Stimulated activated CD4-positive, alpha-beta T cell treated with anti-CD3 and anti-CD28 coated beads, TNF-alpha, amount 100 ng/mL, for 1 hour (primary cell): ENCODE data around the gene DZIP1.
"Not testable (repeated sequence)": the region's sequence is repeated elsewhere in the genome, so short reads cannot be mapped to it uniquely, and the experiment has no call there.

Experiments used
- DNase-seq, 3 donors: peaks; one replicate each; pipeline ENCODE4 v3.0.0-alpha.2; 2020; ENCODE audit warnings: low read depth in 3 of 3, low spot score in 1 of 3

DZIP1 gene, protein sequence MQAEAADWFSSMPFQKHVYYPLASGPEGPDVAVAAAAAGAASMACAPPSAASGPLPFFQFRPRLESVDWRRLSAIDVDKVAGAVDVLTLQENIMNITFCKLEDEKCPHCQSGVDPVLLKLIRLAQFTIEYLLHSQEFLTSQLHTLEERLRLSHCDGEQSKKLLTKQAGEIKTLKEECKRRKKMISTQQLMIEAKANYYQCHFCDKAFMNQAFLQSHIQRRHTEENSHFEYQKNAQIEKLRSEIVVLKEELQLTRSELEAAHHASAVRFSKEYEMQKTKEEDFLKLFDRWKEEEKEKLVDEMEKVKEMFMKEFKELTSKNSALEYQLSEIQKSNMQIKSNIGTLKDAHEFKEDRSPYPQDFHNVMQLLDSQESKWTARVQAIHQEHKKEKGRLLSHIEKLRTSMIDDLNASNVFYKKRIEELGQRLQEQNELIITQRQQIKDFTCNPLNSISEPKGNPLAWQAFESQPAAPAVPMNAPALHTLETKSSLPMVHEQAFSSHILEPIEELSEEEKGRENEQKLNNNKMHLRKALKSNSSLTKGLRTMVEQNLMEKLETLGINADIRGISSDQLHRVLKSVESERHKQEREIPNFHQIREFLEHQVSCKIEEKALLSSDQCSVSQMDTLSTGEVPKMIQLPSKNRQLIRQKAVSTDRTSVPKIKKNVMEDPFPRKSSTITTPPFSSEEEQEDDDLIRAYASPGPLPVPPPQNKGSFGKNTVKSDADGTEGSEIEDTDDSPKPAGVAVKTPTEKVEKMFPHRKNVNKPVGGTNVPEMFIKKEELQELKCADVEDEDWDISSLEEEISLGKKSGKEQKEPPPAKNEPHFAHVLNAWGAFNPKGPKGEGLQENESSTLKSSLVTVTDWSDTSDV

DNA sequence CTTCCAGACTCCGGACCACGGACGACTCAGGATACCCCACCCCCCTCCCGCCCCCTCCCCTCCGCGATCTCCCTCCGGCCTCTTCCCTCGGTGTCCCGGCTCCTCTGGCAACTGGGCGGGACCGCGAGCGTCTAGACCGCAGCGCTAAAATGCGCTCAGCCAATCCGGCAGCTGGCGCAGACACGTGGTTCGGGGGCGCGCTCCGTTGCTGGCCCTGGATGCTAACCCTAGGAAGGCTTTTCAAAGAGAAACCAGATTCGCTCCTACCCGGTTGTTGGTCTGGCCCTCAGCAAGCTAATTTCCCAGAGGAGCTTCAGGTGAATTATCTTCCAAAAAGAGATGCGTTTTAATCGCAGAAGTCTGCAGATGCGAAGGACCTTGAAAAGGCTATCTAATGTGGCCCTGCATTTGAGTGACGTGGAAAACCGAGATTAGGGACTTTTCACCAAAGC is at the start of gene DZIP1:
TSS of gene DZIP1 (minus strand) at position 106 of the 452 bp plus-strand sequence. CDS start 2,677 bp downstream, outside the sequence.
- no peak for DNase-seq

DNA sequence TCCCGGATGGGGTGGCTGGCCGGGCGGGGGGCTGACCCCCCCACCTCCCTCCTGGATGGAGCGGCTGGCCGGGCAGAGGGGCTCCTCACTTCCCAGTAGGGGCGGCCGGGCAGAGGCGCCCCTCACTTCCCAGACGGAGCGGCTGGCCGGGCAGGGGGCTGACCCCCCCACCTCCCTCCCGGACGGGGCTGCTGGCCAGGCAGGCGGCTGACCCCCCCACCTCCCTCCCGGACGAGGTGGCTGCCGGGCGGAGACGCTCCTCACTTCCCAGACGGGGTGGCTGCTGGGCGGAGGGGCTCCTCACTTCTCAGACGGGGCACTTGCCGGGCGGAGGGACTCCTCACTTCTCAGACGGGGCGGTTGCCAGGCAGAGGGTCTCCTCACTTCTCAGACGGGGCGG is 46.5 kb upstream of the DZIP1 start:
- not testable (repeated sequence) for DNase-seq

DNA sequence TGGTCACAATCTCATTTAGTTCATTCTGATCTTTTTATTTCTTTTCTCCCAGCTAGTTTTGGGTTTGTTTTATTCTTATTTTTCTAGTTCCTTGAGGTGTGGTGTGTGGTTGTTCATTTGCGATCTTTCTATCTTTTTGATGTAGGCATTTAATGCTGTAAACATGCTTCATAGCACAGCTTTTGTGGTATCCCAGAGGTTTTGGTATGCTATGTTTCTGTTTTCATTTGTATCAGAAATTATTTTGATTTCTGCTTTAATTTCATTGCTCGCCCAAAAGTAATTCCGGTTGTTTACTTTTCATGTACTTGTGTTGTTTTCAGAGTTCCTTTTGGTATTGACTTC is 45.0 kb upstream of the DZIP1 start:
- no peak for DNase-seq

DNA sequence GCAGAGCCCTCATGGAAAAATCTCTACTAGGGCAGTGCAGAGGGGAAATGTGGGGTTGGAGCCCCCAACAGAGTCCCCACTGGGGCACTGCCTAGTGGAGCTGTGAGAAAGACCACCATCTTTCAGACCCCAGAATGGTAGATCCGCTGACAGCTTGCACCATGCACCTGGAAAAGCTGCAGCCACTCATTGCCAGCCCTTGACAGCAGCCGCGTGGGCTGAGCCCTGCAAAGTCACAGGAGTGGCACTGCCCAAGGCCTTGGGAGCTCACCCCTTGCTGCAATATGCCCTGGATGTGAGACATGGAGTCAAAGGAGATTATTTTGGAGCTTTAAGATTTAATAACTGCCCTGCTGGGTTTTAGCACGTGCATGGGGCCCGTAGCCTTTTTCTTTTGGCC is 40.5 kb upstream of the DZIP1 start:
- DNase-seq = not testable (repeated sequence)

DNA sequence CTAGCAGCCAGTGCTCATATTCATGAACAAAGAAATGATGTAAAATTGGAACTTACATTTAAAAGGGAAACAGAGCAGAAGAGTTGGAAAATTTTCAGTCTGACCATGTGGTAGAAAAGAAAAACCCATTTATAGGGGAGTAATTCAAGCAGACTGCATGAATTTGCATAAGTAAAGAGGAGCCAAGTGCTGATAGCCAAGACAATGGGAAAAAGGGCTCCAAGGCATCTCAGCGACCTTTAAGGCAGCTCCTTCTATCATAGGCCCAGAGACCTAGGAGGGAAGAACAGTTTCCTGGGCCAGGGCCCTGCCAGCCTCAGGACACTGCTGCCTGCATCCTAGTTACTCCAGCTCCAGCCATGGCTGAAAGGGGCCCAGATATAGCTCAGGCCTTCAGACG is 39.9 kb upstream of the DZIP1 start:
- DNase-seq = no peak

DNA sequence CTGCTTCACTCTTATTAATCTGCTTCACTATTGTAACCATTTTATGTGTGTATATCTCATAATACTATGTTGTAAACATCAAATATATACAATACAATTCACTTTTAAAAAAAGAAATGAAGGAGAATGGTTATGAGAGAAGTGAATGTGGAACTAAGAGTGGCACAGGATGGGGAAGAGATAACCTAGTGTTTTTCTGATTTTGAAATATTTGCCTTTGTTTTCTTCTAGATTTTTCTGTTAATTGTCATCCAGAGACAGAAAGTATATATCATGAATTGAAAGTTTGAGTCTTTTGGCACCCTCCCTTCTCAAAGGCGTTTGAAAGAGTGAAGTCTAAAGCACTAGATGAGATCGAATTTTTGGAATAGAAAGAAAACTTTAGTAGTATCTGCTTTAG is 35.2 kb upstream of the DZIP1 start:
- DNase-seq = no peak

DNA sequence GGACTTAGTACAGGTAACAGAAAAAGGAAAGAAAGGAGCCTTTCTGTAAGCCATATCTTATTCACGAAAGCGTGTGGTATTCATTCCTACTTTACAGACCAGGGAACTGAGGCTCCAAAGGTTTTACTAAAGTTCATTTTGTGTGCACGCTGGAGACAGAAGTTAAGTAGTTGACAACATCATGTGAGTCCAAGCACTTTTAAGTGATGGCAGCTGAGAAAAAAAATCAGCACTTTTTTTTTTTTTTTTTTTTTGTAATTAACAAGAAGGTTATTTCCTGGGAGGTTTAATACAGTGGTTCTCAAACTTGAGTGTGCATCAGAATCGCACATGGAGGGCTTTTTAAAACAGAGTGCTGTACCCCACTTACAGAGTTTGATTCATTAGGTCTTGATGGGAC is 34.5 kb upstream of the DZIP1 start:
- DNase-seq = no peak

DNA sequence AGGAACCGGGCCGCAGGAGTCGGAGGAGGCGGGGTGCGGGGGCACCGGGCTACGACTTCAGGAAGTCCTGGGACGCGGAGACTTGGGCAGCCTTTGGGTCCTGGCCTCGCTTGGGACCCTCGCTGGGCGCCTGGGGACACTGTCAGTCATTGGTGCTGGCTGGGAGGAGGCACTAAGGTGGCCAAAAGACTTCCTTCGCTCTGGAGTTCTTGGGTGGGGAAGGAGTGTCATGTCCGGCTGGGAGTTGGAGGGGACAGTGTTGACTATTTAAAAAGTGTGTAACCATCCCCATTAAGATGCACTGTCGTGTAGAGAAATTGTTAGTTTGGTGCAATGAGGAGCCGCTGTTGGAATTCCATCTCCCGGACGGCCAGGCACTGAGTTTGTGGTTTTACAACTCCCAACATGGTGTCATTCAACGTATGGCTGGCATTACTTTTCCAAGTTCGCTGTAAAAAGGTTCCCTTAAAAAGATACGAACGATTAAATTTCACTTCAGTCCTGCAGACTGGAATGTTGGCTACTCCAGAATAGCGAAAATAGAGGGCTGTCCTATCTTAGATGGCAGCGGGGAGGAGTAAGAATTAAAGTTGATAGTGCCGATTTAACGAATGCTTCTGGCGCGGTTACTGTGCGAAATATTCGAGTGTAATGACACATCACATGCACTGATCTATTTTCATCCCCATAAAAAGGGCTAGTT is 33.2 kb upstream of the DZIP1 start:
- DNase-seq = no peak

DNA sequence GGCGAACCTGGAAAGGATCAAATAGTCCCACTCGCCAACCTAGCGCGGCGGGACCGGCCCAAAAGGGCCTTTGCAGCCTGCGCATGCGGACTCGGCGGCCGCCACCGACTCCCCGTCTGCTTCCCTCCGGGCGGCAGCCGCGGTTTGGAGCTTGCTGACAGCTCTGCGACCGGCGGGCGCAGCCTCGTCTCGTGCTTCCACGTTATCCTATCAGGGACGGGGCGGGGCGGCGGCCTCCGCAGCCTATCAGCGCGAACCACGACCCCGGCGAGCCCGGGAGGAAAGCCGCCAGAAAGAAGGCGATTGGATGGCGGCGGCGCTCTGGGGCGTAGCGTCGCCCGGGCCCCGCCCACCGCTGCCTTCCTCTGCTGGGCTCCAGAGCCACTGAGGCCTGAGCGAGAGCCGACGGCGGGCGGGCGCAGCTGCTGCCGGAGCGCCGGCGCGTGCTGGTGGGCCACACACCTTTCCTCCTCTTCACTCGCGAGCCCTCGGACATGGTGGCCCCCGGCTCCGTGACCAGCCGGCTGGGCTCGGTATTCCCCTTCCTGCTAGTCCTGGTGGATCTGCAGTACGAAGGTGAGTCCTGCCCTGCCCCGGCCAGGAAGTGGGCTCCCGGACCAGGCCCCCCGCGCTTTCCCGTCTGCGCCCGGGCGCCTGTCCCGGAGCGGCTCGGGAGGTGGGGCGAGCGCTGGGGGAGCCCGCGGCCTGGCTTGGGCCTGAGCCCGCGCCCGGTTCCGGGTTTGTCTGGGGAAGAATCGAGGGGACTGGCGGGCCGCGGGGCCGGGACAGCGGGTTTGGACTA is 32.5 kb upstream of the DZIP1 start, which contains the start of gene DNAJC3:
TSS of gene DNAJC3 (plus strand) at position 378 of the 802 bp plus-strand sequence. CDS start at position 495, 117 bp downstream.
- DNase-seq = peak; percentile 89 to 98 (median 97)

DNA sequence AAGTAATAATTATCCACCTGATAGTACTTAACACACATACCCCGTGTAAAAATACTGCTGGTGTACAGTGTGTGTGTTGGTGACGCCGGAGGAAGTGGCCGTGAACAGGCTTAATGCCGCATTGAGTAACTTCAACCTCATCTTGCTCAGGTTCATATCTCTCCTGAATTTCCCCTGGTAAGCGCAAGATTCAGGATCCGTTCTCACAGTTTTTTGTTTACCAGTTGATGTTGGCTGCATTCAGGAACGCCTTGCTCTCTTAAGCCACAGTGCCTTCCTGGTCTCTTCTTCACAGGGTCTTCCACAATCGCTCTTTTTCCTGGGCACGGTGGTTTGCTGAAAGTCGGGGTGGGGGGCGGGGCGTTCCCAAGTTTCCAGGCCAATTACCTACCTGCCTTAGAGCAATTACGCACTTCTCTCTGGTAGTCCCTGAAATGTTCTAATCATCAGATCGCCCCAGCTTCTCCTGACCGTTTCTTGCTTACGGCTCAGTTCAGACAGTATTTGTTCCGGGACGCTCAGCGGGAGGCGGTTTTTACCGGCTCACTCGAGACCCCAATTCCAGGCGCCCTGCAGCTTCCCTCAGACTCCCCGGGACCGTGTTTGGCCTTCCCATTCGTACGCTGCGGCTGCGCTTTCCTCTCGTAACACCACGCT is 31.7 kb upstream of the DZIP1 start:
- no peak for DNase-seq

DNA sequence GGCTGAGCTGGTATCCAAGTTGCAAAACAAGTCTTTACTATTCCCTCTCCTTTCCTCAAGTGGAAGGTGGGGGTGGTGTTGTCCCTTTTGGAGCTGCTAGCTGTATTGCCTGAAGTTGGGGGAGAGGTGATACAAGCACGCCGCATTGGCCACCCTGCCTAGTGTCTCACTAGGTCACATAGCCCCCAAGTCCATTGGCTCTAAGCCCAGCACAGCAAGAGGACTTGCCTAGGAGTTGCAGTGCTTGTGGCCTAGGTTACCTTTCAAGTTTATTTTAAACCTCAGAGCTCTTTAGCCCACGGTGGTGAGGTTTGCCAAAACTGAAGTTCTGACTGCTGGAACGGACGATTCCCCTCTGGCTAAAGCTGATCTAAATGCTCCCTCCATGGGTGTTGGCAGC is 27.1 kb upstream of the DZIP1 start:
- no peak for DNase-seq

DNA sequence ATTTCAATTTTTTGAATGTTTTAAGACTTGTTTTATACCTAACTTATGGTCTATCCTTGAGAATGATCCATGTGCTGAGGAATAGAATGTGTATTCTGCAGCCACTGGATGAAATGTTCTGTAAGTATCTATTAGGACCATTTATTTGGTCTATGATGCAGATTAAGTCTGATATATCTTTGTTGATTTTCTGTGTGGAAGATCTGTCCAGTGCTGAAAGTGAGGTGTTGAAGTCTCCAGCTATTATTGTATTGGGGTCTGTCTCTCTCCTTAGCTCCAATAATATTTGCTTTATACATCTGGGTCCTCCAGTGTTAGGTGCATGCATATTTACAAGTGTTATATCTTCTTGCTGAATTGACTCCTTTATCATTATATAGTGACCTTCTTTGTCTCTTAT is 22.7 kb upstream of the DZIP1 start:
- not testable (repeated sequence) for DNase-seq

DNA sequence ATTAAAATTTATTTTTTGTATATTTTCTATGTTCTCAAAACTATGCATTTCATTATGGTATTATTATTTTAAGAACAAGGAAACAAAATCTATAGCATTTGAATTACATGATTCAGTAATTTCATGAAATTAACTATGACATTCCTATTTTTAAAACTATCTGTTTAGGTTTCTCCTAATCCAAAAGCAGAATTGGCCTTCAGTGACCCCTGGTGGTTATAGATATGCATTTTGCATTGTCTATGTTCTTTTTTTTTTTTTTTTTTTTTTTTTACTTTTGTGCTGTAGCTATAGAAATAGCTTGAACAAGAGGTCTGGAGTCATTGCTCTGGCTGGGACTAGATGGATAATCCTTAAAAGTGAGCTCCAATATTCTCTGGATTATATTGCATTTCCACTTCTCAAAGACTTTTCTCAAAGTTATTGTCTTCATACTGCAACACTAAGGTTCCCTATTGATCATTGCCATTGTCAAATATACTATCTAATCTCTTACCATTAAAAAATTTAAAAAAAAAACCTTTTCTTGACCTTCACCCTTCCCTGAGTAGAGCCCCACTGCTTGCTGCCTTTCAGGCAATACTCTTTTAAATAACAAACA is 16.6 kb upstream of the DZIP1 start:
- DNase-seq = no peak

DNA sequence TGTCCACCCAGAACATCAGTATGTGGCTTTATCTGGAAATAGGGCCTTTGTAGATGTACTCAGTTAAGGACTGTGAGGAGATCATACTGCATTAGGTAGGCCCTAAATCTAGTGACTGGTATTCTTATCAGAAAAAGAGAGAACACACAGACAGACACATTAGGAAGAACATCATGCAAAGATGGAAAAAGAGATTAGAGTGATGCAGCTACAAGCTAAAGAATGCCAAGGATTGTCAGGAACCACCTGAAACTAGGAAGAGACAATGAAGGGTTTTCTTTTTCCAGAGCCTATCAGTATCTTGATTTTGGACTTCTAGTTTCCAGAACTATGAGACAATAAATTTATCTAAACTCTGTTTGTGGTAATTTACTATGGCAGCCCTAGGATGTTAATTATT is 15.0 kb upstream of the DZIP1 start:
- DNase-seq = no peak

DNA sequence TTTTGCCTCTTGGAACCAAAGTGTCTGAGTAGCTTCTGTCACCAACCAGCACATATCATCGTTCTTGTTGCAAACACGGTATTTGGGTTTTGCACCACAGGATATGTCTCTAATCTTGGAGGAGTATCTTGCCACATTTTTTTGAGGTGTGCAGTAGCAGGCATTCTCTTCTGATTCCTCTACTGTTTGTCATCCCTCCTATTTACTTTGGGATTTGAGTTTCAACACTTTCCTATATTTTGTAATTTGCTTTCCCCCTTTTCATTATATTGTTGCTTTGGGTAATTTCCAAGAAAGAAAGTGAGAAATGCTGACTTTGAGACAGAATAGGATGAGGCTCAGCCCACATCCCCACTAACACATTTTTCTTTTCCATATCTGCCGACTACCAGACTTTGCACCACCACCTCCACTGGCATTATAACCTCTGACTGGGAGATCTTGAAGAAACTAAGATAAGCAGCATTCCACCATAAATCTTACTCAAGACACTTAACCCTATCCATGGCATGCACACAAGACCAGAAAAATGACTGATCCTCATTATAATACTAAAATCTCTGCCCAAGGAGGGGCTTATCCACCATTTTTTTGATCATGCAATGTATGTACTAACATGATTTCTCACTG is 12.0 kb upstream of the DZIP1 start:
- DNase-seq = no peak

DNA sequence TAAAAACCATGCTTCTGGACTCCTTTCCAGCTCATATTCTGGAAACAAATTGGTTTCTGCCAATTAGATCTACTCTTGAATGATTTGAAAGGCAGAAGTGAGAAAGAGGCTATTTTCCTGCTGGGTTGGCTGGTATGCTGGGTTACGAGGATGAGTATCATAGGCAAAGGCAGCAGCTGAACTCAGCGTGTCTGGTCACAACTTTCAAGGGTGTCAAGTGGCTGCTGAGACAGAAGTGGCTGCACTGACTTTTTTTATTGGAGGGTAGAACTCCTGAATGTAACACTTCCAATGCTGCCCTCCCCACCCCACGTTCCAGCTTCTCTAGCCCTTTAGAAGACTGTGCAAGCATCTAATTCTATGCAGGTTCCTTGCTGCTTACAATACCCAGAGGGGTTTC is 8.3 kb upstream of the DZIP1 start:
- DNase-seq = no peak

DNA sequence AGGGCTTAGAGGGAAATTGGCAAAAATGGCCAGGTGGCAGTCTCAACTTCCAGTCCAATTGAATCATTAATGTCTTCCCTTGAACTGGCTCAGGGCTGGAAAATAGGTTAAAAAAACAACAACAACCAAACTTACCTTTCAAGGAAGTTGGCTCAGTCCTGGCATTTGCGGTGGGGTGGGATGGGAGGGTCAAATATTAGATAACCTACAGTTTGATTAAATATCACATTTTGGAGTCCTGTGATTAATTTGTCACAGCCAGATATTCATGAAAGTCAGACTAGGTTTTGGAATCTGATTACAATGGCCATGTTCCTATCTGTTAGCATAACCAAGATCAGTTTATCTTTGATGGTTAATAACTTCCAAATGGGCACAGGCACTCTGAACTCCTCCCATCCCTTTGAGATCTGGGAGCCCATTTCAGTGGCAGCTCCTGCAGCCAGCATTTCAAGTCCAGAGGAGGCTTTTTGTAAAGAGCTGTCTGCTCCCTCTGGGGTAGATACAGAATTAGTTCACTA is 7.8 kb upstream of the DZIP1 start:
- DNase-seq = no peak

DNA sequence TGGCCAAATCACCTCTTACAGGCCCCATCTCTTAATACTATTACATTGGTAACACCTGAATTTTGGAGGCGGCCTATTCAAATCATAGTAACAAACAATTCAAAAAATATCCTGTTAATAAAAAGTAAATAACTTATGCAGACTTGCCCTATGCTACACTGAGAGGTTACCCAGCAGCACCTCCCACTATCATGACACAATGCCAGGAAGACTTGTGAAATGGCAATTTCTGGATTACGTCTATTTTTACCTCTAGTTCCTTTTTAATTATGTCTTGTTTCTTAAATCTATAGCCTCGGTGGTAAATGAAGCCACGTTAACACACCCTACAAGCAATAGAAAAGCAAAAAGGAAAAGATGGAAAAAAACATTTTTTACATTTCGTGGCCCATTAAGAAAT is 6.2 kb upstream of the DZIP1 start:
- DNase-seq = no peak

DNA sequence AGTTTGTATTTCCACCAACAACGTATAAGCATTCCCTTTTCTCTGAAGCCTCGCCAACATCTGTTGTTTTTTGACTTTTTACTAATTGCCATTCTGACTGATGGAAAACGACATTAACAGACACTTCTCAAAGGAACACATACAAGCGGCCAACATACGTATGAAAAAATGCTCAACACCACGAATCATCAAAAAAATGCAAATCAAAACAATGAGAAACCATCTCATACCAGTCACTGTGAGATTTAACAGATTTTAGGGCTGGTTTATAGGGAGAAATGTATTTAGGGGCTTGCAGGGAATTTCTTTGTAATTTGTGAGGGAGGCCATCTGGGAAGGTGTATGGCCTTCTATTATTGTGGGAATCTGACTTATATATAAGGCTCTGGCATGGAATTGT is 2.8 kb upstream of the DZIP1 start:
- DNase-seq = no peak
